ENCODE measurements around the gene ITGAD. TPM values are rescaled to one million over a fixed set of nuclear protein-coding genes. Genes with fewer than 3 reads are reported as not detected.

ITGAD gene
- total RNA-seq, 1 experiment from 2014 or later: not detected

GRCh38 chr16:31364421-31364820 lies 28.7 kb upstream of the ITGAD start:
- no peak for DNase-seq (ENCODE audit: extremely low read depth, low read depth)

GRCh38 chr16:31365131-31365865 lies 27.8 kb upstream of the ITGAD start:
- no peak for DNase-seq (ENCODE audit: extremely low read depth, low read depth)

GRCh38 chr16:31367853-31368252 lies 25.3 kb upstream of the ITGAD start:
- no peak for DNase-seq (ENCODE audit: extremely low read depth, low read depth)

GRCh38 chr16:31371008-31371407 lies 22.1 kb upstream of the ITGAD start:
- no peak for DNase-seq (ENCODE audit: extremely low read depth, low read depth)

GRCh38 chr16:31371619-31372484 lies 21.3 kb upstream of the ITGAD start:
- no peak for DNase-seq (ENCODE audit: extremely low read depth, low read depth)

GRCh38 chr16:31373235-31373634 lies 19.9 kb upstream of the ITGAD start:
- no peak for DNase-seq (ENCODE audit: extremely low read depth, low read depth)

GRCh38 chr16:31375231-31375630 lies 17.9 kb upstream of the ITGAD start:
- DNase-seq (ENCODE audit: extremely low read depth, low read depth): no peak

GRCh38 chr16:31376705-31377104 lies 16.4 kb upstream of the ITGAD start:
- no peak for DNase-seq (ENCODE audit: extremely low read depth, low read depth)

GRCh38 chr16:31377210-31377903 lies 15.8 kb upstream of the ITGAD start:
- DNase-seq (ENCODE audit: extremely low read depth, low read depth): no peak

GRCh38 chr16:31380201-31380600 lies 12.9 kb upstream of the ITGAD start:
- no peak for DNase-seq (ENCODE audit: extremely low read depth, low read depth)

- DNase-seq (ENCODE audit: extremely low read depth, low read depth): peak; percentile 52
Observed at GRCh38 chr16:31382485-31383161, 10.5 kb upstream of the ITGAD start.

- no peak for DNase-seq (ENCODE audit: extremely low read depth, low read depth)
Observed at GRCh38 chr16:31385680-31386079, 7.5 kb upstream of the ITGAD start.

GRCh38 chr16:31386157-31386984 lies 6.8 kb upstream of the ITGAD start:
- no peak for DNase-seq (ENCODE audit: extremely low read depth, low read depth)

GRCh38 chr16:31388535-31388934 lies 4.6 kb upstream of the ITGAD start:
- no peak for DNase-seq (ENCODE audit: extremely low read depth, low read depth)

- DNase-seq (ENCODE audit: extremely low read depth, low read depth): no peak
Observed at GRCh38 chr16:31390504-31391041, 2.6 kb upstream of the ITGAD start.

GRCh38 chr16:31395647-31396046 lies 2.5 kb downstream of the ITGAD start:
- no peak for DNase-seq (ENCODE audit: extremely low read depth, low read depth)

GRCh38 chr16:31397096-31397660 lies 4.0 kb downstream of the ITGAD start:
- DNase-seq (ENCODE audit: extremely low read depth, low read depth): no peak

- no peak for DNase-seq (ENCODE audit: extremely low read depth, low read depth)
Observed at GRCh38 chr16:31397701-31398100, 4.6 kb downstream of the ITGAD start.

GRCh38 chr16:31400191-31400590 lies 7.1 kb downstream of the ITGAD start:
- no peak for DNase-seq (ENCODE audit: extremely low read depth, low read depth)
